Ovary (tissue), 9 donors: Measurements from ENCODE around the gene TRPC5OS. TPM values are rescaled to one million over a fixed set of nuclear protein-coding genes. Genes with fewer than 3 reads are reported as not detected.

Experiments used
- DNase-seq, 5 donors: peaks; one replicate each; pipeline ENCODE4 v3.0.0-alpha.2; 2019 to 2020
- H3K27ac ChIP-seq, 2 donors: fragments of 200-600 bp; one replicate each; pipeline versions ENCODE4 v1.5.1 to v1.8.0; 2019 to 2022
- H3K27me3 ChIP-seq: fragments of 200-600 bp; one replicate; pipeline ENCODE4 v1.8.0; 2022
- H3K36me3 ChIP-seq: fragments of 200-600 bp; sonication (generic); one replicate; pipeline ENCODE4 v1.5.1; 2019
- H3K4me1 ChIP-seq: one replicate; pipeline ENCODE4 v1.8.1; 2013; ENCODE audit warnings: mild to moderate bottlenecking, moderate library complexity; ENCODE audit not compliant: insufficient read depth
- H3K4me3 ChIP-seq: fragments of 200-600 bp; sonication (generic); one replicate; pipeline ENCODE4 v1.5.1; 2017
- H3K9me3 ChIP-seq, 2 donors: fragments of 200-600 bp in 1 of 2; sonication (generic) in 1 of 2; one replicate each; pipeline versions ENCODE4 v1.5.1 to v1.8.1; 2013 to 2019; ENCODE audit warnings: mild to moderate bottlenecking in 1 of 2, moderate library complexity in 1 of 2
- CTCF ChIP-seq, 3 donors: fragments of 450-650 bp in 2 of 3; fragments of 200-600 bp in 1 of 3; IDR thresholded peaks; one replicate each; pipeline versions ENCODE4 v1.5.1 to v1.8.0; 2016 to 2022; ENCODE audit warnings: antibody characterized with exemption in 3 of 3, mild to moderate bottlenecking in 1 of 3
- EP300 ChIP-seq: sonication (generic); formaldehyde crosslinking; IDR thresholded peaks from one replicate; pipeline ENCODE4 v1.6.1; 2017; ENCODE audit warnings: antibody characterized with exemption
- POLR2A ChIP-seq: fragments of 450-650 bp; IDR thresholded peaks from one replicate; pipeline ENCODE4 v1.6.1; 2017; ENCODE audit warnings: antibody characterized with exemption, mild to moderate bottlenecking, moderate library complexity
- WGBS, 3 donors: extraction: QIAGEN DNeasy Blood & Tissue Kit in 1 of 3; methylation state at CpG; one replicate each; pipeline versions ENCODE4 v1.1.5 to v1.1.7; 2013 to 2017; 5-methylcytosine and 5-hydroxymethylcytosine counted together
- intact Hi-C, 4 donors: fragments of 100-400 bp; cut with DNase I; formaldehyde crosslinking; loops; one replicate each; pipeline versions ENCODE4 v1.11.0 to v1.15.1; 2022 to 2023
- polyA plus RNA-seq, 2 donors: library from polyadenylated mRNA; stranded (reverse); fragments of 200-250 nt in 1 of 2; fragments of 350-450 nt in 1 of 2; fragmentation: Illumina TruSeq in 1 of 2; extraction: RNeasy Lipid Tissue Mini Kit (QIAGEN cat#74804) in 1 of 2; gene quantifications; one replicate each; pipeline ENCODE4 v1.2.3, GENCODE V29; 2013 to 2014
- total RNA-seq, 7 donors: library from RNA; depleted of rRNA in 2 of 7; stranded (reverse); fragments of >200 nt in 2 of 7; fragmentation: NEBNext Ultra II Directional in 3 of 7; extraction: Animal tissue kit (Norgen Biotek cat#: 25700) in 3 of 7; gene quantifications; one replicate each; pipeline versions ENCODE4 v1.1.0 to v1.2.4, GENCODE V29; 2016 to 2023
- donor health status: DM: no; HTN: no; CAD: no; lungs with moderate emphysema.
- donor health status: DM: no; HTN: no; CAD: no.
- donor health status: Bipolar disorder and iron deficiency.
- donor health status: DM: yes; HTN: yes; CAD: no.
- donor health status: DM: no; HTN: no; CAD: no.
- donor health status: DM: yes; HTN: yes; CAD: no.

The TRPC5OS gene
- total and polyA plus RNA-seq, 9 donors = 0.02 to 0.34 TPM; not detected in 7

DNA sequence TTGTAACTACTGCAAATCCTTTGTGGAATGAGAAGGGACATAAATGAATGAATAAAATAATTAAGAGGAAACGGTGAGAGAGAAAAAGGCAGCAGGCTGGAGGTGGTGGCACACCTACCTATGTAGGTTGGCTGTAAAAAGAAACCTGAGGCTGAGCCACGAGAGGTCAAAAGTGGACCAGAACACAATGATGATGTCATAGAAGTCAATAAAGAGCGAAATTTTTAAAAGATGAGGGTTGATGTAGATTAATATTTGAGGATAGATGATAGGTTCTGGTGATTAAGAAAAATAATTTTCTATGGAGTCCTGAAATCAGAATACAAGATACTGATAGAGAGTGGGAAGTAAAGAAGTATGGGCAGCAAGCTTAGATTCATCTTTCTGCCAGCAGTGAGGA, 1.7 kb downstream of the TRPC5OS start:
- TF ChIP-seq CTCF (IDR thresholded peaks at IDR 0.05) (no peak), POLR2A (no peak), EP300 (no peak)
- Histone ChIP-seq H3K4me1 (no peaks in the 10 kb centered on the region), H3K36me3 (no peaks in the 10 kb centered on the region), H3K4me3 (no peak overlapping the region), H3K9me3 (no peaks in the 10 kb centered on the region), H3K27me3 (no peaks in the 10 kb centered on the region), H3K27ac (no peak overlapping the region)
- intact Hi-C loops = no loop called here
- no peak for DNase-seq
- WGBS, 3 donors = 50 to 54% (median 50%) methylated on average over 3 of the region's 3 CpGs

- no peaks in the 10 kb centered on the region for H3K9me3 ChIP-seq
- H3K27me3 ChIP-seq = no peaks in the 10 kb centered on the region
- H3K27ac ChIP-seq = no peak overlapping the region
- no peaks in the 10 kb centered on the region for H3K4me1 ChIP-seq
- no peak overlapping the region for H3K4me3 ChIP-seq
- intact Hi-C loops = no loop called here
- WGBS, 3 donors = 81 to 93% (median 83%) methylated on average over 1 of the region's 1 CpG
- no peak for DNase-seq
- TF ChIP-seq EP300 (no peak), CTCF (IDR thresholded peaks at IDR 0.05) (no peak), POLR2A (no peak)
- H3K36me3 ChIP-seq = no peaks in the 10 kb centered on the region
Observed at GRCh38 chrX:111880735-111881134, 4.8 kb downstream of the TRPC5OS start.

GRCh38 chrX:111881715-111882114, 5.7 kb downstream of the TRPC5OS start:
- no peak overlapping the region for H3K27ac ChIP-seq
- H3K4me3 ChIP-seq = no peak overlapping the region
- H3K27me3 ChIP-seq = no peaks in the 10 kb centered on the region
- no peaks in the 10 kb centered on the region for H3K4me1 ChIP-seq
- TF ChIP-seq POLR2A (no peak), CTCF (IDR thresholded peaks at IDR 0.05) (no peak), EP300 (no peak)
- intact Hi-C loops = no loop called here
- WGBS, 3 donors = 76 to 84% (median 80%) methylated on average over 3 of the region's 3 CpGs
- no peaks in the 10 kb centered on the region for H3K36me3 ChIP-seq
- H3K9me3 ChIP-seq = no peaks in the 10 kb centered on the region
- no peak for DNase-seq

DNA sequence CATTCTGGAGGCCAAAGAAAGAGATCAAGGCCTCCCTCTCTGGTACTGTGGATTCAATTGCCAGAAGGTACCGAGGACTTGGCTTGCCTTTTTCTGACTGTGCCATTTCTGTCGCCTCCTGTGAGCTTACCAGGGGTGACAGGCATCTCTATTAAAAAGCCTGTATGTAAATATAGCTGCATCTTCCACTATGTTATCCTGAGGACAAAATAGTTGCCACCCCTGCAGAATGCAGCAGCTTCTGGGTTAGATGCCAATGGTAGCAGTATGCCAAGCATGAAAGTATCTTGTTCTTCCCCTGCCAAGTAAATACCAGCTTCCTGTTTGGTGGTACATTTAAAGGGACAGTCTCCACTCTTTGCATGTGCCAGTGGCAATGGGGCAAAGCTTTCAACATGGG, 10.7 kb downstream of the TRPC5OS start:
- Histone ChIP-seq H3K27me3 (no peaks in the 10 kb centered on the region), H3K27ac (no peak overlapping the region), H3K36me3 (no peaks in the 10 kb centered on the region), H3K9me3 (no peaks in the 10 kb centered on the region), H3K4me1 (no peaks in the 10 kb centered on the region), H3K4me3 (no peak overlapping the region)
- DNase-seq = no peak
- TF ChIP-seq CTCF (IDR thresholded peaks at IDR 0.05) = no peak
- no peak for TF ChIP-seq POLR2A
- intact Hi-C loops = no loop called here
- WGBS, 3 donors = 81 to 83% (median 81%) methylated on average over 2 of the region's 2 CpGs

GRCh38 chrX:111888600-111888999, 12.6 kb downstream of the TRPC5OS start:
- no peak for DNase-seq
- Histone ChIP-seq H3K27me3 (no peaks in the 10 kb centered on the region), H3K9me3 (no peaks in the 10 kb centered on the region), H3K4me1 (no peaks in the 10 kb centered on the region), H3K27ac (no peak overlapping the region), H3K4me3 (no peak overlapping the region), H3K36me3 (no peaks in the 10 kb centered on the region)
- intact Hi-C loops = no loop called here
- no peak for TF ChIP-seq CTCF (IDR thresholded peaks at IDR 0.05)
- TF ChIP-seq EP300 = no peak
- TF ChIP-seq POLR2A = no peak
- 49 to 68% (median 68%) methylated on average over 3 of the region's 3 CpGs for WGBS, 3 donors
